Eye (tissue), 1 donor: Measurements from ENCODE around the gene EPHX1.
"Not testable (repeated sequence)": the region's sequence is repeated elsewhere in the genome, so short reads cannot be mapped to it uniquely, and the experiment has no call there.

Experiments used
- DNase-seq: peaks from one replicate; pipeline ENCODE4 v3.0.0-alpha.2; 2015

The EPHX1 gene

DNA sequence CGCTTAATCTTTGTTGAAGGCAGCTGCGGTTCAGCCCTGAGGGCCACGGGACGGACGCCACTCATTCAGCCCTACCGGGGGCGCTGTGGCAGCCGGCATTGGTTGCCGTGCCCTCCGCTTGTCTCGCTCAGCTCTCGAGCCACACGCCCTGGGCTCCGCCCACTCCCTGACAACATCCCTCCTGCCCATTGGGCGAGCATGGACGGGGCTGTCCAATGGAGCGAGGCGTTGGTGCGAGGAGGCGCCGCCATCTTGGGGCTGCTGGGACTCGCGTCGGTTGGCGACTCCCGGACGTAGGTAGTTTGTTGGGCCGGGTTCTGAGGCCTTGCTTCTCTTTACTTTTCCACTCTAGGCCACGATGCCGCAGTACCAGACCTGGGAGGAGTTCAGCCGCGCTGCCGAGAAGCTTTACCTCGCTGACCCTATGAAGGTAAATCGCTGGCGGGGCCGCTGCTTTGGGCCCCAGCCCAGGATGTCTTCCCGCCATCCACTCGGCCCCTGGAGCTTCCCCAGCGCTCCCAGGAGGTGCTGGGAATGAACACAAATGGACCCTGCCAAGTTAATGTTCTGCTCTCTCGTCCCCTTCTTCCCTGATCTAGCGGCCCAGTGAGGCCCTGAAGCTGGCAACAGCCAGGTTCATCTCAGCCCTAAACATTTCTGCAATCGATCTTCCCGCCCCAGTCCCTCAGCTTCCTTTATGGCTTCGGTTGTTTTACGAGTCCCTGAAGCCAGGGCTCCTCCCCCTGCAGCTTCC, 32.2 kb upstream of the EPHX1 start, which contains the start of gene SRP9:
Gene SRP9, plus strand, starts transcription at position 244 of the 754 bp plus-strand sequence. Its CDS starts 115 bp downstream, at position 359.
- DNase-seq: peak; percentile 100

- DNase-seq: no peak
These were observed 31.6 kb upstream of the EPHX1 start for GRCh38 chr1:225778337-225778669.

DNA sequence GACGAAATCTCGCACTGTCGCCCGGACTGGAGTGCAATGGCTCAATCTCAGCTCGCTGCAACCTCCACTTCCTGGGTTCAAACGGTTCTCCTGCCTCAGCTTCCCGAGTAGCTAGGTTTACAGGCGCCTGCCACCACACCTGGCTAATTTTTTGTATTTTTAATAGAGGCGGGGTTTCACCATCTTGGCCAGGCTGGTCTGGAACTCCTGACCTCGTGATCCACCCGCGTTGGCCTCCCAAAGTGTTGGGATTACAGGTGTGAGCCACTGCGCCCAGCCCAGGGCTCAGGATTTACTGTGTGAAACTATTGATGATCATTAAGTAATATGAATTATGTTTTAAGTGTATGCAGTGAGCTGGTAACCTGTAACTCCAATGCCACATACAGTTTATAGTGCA, 30.8 kb upstream of the EPHX1 start:
- DNase-seq: not testable (repeated sequence)

DNA sequence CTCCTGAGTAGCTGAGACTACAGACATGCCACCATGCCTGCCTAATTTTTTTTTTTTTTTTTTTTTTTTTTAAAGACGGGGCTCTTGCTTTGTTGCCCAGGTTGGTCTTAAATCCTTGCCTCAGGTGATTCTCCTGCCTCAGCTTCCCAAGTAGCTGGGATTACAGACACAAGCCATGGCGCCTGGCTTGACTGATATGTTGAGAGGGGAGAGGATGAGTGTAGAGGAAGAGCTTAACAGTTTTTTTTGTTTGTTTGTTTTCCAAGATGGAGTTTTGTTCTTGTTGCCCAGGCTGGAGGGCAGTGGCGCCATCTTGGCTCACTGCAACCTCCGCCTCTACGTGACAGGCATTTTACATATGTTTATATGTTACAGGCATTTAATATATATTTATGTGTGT, 29.8 kb upstream of the EPHX1 start:
- DNase-seq: no peak

- DNase-seq: no peak
These were observed 29.3 kb upstream of the EPHX1 start for GRCh38 chr1:225780630-225781029.

GRCh38 chr1:225789142-225789541, 20.8 kb upstream of the EPHX1 start:
- not testable (repeated sequence) for DNase-seq

GRCh38 chr1:225794954-225795353, 15.0 kb upstream of the EPHX1 start:
- no peak for DNase-seq

- not testable (repeated sequence) for DNase-seq
These were observed 13.8 kb upstream of the EPHX1 start for GRCh38 chr1:225796097-225796496.

GRCh38 chr1:225801146-225801545, 8.8 kb upstream of the EPHX1 start:
- DNase-seq: not testable (repeated sequence)

GRCh38 chr1:225806249-225806648, 3.7 kb upstream of the EPHX1 start:
- no peak for DNase-seq

DNA sequence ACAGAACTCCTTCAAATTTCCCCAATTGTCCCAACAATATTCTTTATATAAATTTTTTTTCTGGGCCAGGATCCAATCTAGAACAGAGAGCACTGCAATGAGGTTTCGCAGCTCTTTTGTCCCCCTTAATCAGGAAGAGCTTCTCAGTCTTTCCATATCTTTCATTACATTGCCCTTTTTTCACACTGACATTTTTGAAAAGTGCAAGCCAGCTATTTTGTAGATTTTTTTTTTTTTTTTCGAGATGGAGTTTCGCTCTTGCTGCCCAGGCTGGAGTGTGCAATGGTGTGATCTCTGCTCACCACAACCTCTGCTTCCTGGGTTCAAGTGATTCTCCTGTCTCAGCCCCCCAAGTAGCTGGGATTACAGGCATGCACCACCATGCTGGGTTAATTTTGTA, 3.2 kb upstream of the EPHX1 start:
- not testable (repeated sequence) for DNase-seq

GRCh38 chr1:225808136-225808535, 1.8 kb upstream of the EPHX1 start:
- no peak for DNase-seq

- peak; percentile 56 for DNase-seq
These were observed 935 bp downstream of the EPHX1 start for GRCh38 chr1:225810579-225811538.

- peak; percentile 41 for DNase-seq
These were observed 1.9 kb downstream of the EPHX1 start for GRCh38 chr1:225811622-225812487.

- no peak for DNase-seq
These were observed 2.7 kb downstream of the EPHX1 start for GRCh38 chr1:225812488-225813213.

DNA sequence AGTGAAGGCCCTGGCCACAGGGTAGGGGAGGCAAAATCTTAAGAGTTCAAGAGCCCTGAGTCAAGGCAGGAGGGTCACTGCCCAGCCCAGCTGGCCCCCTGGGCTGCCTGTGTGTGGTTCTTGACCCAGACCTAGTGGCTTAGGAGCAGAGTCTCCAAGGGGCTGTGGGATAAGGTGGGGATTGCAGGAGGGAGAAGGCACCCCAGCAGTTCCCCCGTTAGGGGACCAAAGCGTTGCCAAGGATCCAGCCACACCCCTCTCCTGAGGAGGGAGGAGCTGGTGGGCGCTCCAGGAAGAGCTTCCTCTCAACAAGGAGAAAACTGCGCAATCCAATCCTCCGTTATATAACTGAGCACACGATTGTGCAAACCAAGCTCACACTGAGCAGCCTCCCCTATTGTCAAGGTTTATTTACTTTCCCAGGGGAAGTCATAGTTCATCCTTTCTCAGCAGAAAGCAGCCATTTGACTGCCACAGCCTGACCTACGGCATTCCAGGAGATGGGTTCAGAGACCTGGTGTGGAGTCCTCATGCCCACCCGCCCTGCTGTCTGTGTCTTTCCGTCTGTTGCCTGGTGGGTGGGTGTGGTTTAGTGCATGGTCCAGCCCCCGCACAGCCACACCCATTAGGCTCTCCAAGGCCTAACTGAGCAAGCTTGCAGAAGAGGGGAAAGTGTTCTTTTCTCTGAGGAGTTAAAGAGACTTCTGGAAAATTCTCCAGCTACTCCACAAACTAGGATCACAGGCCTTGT, 3.5 kb downstream of the EPHX1 start:
- no peak for DNase-seq

- DNase-seq: no peak
These were observed 4.5 kb downstream of the EPHX1 start for GRCh38 chr1:225814381-225814780.

- DNase-seq: not testable (repeated sequence)
These were observed 5.2 kb downstream of the EPHX1 start for GRCh38 chr1:225815090-225815489.

DNA sequence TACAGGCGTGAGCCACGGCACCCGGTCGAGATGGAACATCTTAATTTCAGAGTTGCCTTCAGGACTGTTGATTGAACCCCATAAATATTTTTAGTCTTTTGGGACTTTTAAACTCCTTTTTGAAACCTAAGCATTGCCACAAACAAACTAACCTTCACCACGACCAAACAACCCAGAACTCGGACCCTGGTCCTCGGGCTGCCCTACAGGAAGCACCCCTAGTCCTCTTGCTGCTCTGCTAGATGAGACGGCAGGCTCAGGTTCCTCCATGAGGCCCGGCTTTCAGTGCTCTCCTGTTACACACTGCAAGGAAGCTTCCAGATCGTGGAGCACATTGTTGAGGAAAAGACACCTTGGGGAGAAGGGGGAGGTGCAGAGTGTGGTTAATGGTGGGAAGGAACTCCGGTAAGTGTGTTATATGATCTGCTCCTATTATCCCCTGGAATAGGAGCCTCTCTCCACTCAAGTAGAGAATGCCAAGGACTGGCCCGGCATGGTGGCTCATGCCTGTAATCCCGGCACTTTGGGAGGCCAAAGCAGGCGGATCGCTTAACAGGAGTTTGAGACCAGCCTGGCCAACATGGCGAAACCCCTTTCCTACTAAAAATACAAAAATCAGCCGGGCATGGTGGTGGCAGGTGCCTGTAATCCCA, 5.7 kb downstream of the EPHX1 start:
- DNase-seq: no peak

GRCh38 chr1:225816643-225817538, 7.0 kb downstream of the EPHX1 start:
- no peak for DNase-seq
